GM18517 (cell line): Measurements from ENCODE around the gene LLGL2.

ENCODE experiments used
- ATAC-seq: cut with Tn5 transposase; IDR thresholded peaks from one replicate; pipeline ENCODE4 v1.9.1; 2021; ENCODE audit warnings: mild to moderate bottlenecking, moderate library complexity; ENCODE audit not compliant: unreplicated experiment

Gene LLGL2

DNA sequence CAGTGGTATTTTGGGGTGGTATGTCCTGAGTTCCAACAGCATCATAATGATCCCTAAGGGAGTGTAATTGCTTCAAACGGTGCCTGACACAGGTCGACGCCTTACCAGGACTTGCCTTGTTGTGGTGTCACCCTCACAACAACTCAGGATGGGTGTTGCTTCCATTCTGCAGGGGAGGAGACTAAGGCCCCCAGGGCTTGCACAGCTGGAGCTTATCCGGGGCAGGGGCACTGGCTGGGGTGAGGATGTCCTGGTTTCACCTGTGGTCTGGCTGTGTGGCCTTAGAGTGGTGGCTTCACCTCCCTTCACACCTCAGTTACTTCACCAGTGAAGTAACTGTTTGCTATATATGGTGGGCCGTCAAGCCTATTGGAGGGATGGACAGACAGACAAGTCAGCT lies 23.3 kb downstream of the LLGL2 start:
- no peak for ATAC-seq

DNA sequence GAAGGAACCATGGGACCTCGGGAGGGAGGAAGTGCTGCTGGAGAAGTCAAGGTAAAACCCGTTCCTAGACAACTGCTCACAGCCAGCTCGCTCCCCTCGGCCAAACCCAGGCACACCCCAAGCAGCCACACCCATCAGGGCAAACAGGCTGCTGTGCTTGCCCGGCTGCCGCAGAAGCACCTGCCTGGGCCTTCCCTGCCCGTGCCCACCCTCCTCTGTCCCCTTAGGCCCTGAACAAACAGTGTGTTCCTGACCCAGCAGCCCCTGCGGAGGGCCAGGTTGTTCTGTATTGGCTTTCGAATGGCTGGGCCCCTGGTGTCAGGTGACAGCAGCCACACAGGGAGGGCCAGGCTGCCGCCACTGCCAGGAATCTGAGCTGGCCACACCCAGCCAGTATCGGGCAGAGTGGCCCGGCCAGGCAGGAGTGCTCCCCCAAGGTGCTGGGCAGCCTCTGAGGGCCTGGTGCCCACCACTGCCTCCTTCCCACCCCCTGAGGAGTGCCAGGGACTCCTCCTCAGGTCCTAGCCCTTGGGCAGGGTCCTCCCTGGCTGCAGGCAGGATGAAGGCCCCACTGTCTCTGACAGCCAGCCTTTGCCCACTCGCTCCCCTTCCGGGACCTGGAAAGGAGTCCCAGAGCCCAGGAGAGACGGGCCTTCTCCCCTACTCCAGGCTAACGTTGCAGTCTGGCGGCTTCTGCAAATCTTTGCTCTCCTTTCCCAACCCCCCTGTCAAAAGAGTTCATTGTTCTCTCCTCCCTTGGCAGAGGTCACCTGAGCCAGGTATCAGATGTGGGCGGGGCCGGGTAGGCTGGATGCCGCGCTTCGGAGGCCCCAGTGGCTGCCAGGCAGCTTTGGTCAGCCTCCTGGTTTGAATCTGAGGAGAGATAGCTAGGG lies 24.0 kb downstream of the LLGL2 start:
- no peak for ATAC-seq

DNA sequence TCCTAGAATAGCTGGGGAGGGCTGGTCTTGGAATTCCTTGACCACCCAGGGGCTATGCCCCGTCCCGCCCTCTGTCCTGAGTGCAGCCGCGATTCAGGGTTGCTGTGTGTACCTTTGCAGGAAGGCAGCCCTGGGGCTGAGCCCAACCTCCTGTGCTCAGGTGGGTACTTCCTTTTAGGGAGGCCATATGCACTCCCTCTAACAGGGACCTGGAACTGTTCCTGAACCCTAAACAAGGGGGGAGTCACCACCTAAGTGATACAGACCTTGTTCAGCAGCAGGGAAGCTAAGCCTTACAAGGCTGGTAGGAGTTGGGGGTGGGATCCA lies 24.6 kb downstream of the LLGL2 start:
- no peak for ATAC-seq

DNA sequence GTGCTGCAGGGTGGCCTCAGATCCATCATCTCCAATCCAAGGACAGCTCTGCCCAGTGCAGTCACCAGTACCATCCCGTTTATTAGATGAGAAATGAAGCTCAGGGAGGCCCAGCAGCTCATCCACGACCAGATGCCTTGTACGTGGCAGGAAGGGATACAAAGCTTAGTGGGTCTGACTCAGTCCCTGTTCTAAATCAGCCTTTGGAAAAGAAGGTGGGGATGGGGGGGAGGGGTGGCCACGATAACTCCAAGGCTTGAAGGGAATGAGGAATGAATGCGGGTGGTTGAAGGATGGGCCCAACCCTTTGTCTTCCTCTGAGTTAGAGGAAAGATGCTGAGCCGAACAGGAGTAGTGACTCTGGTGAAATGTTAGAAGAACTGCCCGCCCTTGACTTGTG lies 25.8 kb downstream of the LLGL2 start:
- no peak for ATAC-seq

DNA sequence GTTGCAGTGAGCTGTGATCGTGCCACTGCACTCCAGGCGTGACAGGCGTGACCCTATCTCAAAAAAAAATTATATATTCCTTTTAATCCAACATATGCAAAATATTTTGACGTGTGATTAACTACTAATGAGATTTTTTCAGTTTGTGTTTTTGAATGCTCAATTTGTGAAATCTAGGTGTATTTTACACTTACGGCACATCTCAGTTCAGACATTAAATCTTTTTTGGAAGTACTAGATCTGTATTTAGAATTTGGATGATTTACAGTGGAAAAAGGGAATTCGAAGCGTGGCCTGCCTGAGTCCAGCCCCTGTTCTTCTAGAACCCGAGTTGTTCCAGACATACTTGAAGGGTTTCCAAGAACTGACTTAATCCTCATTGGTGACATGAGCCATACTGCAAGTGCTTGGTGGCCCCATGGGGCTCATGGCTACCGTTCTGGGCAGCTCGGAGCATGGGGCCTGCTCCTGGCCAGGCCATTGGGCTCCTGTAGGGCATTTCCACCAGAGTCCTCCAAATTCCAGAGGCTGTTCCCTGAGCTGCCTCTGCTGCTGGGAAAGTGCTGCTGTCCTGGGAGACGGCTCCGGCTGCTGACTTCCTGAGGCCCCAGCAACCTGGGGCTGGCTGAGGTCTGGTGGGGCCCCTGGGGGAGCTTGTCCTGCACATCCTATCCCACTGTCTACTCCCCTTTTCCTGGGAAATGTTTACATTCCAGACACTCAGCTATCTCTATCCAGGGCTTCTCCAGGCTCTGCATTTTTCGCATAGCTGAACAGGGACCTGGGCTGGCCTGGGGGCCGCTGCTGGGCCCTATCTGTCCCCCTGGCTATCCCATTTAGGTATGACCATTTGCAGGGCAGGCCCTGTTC lies 27.2 kb downstream of the LLGL2 start:
- no peak for ATAC-seq

DNA sequence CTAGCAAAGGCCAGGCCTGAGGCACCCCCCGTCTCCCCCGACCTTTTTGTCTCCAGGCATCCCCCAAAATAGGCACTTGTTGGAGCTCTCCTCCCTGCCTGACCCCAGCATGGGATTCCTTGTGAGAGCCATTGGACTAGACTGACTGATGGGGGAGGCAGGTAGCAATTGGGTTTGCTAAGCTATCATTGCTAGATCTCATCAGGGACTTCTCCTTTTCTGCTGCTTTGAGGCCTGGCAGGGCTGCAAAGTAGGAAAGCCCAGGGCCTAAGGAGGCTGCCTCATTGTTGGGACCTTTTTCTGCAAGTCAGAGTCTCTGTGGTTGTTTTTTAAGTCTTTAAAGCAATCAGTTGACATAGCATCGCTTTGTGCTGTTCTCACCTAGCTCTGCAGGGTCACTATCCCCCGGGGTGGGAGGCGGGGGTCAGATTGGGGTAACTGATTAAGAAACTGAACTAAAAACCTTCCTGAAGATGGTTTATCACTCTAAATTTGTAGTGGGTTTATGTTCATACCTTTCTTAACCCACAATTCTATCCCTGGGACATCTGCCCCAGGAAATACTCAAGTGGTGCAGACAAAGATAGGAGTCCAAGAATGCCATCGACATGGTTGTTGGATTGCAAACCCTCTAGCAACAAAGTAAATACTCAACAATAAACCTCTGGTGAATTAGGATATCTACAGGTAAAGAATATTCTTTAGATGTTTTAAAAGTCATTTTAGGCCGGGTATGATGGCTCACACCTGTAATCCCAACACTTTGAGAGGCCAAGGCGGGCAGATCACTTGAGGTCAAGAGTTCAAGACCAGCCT lies 28.0 kb downstream of the LLGL2 start:
- ATAC-seq: no peak

DNA sequence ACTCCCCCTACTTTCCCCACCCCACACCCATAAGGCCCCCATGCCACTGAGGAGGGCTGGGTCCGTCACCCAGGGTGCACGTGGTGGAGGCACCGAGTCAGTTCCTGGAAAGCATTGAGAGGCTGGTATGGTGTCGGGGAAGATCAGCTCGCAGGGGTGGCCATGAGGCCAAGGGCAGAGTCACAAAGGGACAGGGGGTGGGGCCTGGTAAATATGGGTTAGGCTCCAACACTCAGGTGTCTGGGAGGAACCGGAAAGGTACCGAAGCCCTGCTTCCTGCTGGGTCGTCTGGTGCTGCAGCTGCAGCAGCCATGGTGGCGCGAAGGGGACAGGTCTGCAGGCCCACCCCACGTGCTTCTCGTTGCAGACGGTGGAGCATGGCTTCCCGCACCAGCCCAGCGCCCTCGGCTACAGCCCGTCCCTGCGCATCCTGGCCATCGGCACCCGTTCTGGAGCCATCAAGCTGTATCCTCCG lies 30.2 kb downstream of the LLGL2 start:
- no peak for ATAC-seq

DNA sequence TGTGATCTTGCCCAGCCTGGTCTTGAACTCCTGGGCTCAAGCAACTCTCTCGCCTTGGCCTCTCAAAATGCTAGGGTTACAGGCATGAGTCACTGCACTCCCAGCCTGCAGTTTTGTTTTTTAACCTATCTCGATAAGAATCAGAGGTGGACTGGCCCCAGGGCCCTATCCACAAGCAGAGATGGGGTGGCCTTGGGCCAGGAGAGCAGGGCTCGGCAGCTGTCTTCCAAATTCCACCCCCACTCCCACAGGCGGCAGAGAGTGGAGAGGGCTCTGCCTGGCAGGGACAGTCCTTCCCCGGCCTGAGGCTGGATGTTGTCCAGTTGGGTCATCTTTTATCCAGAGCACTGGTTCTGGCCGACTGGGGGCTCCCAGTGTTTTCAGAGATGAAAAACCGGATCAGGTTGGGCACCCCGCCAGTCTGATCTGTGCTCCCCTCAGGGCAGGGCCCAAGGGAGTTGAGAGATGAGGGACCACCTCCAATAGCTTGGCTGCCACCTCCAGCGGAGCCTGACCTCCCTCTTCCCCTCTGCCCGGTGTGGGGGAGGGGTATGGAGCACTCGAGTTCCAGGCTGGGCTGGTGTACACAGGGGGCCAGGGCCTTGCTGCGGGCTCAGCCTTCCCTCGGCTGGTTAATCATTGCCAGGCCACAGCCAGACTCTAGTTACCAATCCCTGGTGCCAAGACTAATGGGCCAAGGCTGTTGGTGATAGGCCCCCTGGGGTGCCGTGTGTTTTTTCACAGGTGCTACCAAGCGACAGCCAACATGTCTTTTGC lies 31.8 kb downstream of the LLGL2 start:
- ATAC-seq: no peak

DNA sequence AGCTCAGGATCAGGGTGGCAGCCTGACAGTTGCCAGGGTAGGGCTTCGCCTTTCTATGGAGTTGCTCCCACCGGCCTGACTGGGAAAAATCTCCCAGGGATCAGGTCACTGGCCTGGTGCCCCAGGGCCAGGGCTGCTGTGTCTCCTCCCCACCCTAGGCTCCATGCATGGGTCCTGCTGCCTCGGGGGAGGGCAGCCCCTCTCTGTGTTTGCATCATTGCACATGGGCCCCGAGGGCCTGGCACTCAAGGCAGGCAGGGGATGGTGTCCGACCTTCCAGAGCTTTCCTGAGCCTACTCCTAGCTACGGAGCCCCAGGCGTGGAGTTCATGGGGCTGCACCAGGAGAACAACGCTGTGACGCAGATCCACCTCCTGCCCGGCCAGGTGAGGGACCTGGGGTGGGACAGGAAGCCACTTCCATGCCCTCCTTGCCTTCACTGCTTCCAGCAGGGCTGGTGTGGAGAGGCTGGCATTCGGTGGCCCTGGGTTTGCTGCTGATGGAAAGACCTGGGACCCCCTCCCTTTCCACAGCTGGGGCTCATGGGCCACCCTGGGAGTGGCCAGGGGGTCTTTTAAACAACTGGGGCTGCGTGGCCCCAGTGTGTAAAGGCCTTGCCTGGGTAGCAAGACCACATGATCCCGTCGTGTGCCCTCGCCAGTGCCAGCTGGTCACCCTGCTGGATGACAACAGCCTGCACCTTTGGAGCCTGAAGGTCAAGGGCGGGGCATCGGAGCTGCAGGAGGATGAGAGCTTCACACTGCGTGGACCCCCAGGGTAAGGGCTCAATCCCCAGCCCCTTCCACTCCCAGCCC lies 32.6 kb downstream of the LLGL2 start:
- no peak for ATAC-seq

DNA sequence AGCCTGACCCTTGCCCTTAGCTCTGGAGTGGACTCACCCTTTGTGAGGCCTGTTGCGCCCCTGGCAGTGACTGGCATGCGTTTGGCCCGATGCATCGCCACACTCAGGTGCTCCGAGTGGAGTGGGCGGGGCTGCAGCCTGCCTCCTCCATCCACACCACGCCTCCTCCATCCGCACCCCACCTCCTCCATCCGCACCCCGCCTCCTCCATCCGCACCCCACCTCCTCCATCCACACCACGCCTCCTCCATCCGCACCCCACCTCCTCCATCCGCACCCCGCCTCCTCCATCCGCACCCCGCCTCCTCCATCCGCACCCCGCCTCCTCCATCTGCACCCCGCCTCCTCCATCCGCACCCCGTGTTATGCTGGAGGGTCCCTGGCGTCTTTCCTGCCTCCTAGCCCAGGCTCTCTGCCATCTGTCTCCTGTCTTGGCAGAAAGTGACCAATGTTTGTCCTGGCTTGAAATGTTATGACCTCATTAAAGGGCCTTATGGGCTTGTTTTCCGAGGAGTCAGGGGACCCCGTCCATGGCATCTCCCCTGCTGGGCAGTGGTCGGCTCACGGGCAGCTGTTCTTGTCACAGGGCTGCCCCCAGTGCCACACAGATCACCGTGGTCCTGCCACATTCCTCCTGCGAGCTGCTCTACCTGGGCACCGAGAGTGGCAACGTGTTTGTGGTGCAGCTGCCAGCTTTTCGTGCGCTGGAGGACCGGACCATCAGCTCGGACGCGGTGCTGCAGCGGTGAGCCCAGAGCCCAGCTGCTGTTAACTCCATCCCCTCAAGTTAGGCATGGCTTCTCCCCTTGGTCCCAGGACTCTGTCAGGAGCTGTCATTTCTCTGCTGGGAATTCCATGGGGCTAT lies 33.4 kb downstream of the LLGL2 start:
- ATAC-seq: no peak

DNA sequence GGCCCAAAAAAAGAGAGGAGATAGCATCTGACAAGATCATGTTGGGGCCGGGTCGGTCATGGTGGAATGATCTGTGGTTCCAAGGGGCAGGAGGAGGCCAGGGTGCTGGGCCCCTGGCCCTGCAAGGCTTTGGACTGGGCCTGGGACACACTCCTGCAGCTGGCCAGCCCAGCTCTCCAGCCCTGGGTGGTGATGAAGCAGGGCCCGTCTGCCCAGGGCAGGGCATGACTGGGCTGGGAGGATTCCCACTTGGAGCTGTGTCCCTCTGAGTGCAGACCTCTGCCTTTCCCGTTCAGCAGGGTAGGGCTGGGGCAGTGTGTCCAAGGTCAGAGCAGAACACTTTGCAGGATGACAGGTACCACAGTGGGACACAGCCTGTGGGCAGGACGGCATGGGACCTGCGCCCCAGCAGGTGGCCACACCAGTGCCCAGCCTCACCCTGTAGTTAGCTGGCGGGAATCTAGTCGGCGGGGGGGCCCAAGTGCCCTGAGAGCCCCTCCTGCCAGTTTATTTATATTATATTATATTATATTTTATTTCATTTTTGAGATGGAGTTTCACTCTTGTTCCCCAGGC lies 34.5 kb downstream of the LLGL2 start:
- no peak for ATAC-seq

DNA sequence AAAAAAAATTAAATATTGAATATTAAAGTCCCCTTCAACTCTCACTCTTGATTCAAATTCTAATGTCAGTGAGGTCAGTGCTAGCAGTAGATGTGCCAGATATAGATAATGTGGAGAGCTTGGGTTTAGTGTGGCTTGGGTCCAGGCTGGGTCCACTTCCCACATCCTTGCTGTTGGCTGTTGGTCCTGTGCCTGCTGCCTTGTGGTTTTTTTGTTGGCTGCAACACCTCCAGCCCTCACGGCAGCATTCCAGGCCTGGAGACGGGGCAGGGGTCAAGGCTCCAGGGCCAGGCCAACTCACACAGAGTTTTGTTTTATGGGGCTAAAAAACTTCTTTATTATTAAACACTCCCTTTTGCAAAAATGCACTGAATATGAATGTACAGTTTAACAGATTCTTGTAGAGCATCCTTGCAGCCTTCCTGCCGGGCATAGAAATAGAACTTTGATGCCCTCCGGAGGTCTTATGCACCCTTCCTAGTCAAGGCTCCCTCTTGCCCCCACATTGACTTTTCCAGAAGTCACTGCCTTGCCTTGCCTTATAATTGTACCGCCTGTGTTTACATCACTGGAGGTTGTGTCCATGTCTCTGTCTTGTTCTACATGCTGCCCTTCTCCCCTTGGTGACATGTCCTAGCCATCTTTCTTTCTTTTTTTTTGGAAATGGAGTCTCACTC lies 36.6 kb downstream of the LLGL2 start:
- ATAC-seq: no peak

DNA sequence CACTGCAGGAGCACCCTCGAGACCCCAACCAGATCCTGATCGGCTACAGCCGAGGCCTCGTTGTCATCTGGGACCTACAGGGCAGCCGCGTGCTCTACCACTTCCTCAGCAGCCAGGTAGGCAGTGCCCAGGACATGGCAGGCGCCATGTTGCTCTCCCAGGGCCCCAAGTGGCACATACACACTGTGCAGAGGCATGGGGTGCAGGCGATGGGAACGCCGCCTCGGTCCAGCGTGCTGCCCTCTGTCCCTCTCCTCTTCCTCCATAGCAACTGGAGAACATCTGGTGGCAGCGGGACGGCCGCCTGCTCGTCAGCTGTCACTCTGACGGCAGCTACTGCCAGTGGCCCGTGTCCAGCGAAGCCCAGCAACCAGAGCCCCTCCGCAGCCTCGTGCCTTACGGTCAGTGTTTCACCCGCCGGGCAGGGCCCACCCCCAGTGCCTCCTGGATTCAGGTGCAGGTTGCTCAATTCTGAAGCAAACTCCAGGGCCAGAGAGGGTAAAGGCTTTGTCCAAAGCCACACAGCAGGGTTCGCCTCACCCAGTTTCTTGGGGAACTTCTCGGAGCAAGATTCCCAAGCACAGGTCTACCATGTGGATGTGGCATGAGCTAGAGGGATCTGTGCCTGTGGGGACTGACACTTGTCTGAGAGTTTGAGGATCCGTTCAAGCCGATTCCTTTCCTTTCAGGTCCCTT lies 37.7 kb downstream of the LLGL2 start:
- no peak for ATAC-seq

DNA sequence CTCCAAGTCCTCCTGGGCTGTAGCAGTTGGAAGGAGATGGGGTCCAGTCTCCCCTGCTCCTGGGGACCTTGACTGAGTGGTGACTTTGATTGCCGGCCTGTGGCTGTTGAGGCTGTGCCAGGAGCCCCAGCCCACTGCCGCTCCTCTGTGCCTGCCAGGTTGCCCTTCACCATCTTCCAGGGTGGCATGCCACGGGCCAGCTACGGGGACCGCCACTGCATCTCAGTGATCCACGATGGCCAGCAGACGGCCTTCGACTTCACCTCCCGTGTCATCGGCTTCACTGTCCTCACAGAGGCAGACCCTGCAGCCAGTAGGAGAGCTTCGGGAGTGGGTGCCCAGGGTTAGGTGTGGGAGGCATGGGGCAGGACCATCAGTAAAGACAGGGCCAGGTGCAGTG lies 38.7 kb downstream of the LLGL2 start:
- ATAC-seq: no peak

DNA sequence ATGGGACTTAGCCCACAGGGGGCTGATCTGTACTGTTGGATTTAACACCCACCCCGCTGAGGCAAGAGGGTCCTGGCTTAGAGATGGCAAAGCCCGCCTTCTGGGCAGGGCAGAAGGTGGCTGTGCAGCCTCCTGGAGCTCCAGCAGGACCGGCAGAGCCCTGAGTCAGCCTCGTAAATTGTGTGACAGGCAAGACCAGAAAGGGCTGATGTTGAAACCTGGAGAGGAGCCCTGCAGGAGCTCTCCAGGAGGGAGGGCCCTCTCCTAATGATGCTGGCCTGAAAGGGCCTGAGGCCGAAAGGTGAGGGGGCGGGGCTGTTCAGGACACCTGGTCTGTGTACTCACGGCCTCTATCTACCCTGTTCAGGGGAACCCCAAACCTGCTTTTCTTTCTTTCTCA lies 39.6 kb downstream of the LLGL2 start:
- ATAC-seq: no peak

DNA sequence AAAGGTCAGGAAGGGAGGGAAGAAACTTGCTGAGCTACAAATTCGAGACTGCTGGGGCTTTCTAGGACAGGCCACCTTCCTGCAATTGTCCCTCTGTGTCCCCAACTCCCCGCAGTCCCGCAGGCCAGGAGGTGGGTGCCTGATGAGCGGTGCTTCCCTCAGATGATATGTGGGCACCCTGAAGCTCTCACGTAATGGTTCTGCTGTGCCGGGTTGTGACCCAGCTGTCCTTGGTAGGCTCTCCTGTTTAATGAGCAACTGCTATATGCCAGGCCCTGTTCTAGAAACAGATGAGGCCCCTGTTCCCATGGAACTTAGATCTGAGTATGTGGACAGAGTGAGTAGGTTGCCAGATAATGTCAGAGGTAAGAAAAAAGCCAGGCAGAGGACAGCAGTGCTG lies 40.1 kb downstream of the LLGL2 start:
- no peak for ATAC-seq

DNA sequence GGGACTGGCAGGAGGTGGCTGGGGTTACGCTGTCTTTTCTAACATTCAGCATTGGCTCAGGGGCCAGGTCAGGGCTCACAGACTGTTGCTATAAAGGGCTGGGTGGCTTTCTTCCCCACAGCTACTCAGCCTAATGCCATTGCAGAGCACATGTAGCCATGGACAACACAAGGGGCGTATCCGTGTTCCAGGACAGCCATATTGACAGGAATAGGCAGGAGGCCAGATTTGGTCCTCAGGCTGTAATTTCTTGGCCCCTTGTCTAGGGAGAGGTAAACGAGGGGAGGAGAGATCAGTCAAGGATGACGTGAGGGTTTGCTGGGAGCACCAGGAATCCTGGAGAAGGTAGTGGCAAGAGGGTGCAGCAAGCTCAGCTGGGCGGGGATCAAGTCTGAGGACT lies 40.9 kb downstream of the LLGL2 start:
- no peak for ATAC-seq
